Ovary (tissue), 3 donors: Measurements from ENCODE around the gene ADAMTS14.

Experiments used
- CTCF ChIP-seq, 3 donors: fragments of 450-650 bp in 2 of 3; fragments of 200-600 bp in 1 of 3; IDR thresholded peaks; one replicate each; pipeline versions ENCODE4 v1.5.1 to v1.8.0; 2016 to 2022; ENCODE audit warnings: antibody characterized with exemption in 3 of 3, mild to moderate bottlenecking in 1 of 3
- EP300 ChIP-seq: sonication (generic); formaldehyde crosslinking; IDR thresholded peaks from one replicate; pipeline ENCODE4 v1.6.1; 2017; ENCODE audit warnings: antibody characterized with exemption
- POLR2A ChIP-seq: fragments of 450-650 bp; IDR thresholded peaks from one replicate; pipeline ENCODE4 v1.6.1; 2017; ENCODE audit warnings: antibody characterized with exemption, mild to moderate bottlenecking, moderate library complexity
- donor health status: DM: no; HTN: no; CAD: no.

DNA sequence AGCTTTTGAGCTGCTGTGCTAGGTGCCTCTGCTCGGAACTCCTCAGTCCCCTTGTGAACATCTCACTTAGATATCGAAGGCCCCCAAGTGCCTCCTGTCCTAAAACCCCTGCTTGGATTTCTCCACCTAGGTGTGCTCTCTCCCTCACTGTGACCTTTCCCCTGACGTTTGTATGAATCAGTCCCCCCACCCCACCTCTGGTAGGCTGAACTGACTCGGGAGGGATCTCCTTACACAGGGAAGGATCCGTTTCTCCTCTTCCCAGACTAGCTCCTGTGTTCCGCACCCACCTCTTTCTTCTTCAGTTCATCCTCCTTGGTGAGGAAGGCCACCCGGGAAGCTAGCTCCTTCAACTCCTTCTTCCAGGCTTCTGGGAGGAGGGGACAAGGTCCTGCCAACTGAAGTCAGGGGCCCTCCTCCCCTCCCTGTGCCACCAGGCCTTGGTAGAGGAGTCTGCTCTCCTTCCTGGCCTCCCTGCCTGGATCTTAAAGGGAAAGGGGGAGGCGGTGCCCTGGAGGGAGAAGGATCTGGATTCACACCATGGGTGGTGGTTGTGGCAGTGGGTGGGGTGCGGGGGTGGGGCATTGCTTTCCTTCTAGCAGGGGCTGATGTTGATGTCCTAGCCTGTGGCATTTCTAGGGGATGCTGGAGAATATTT, 106.1 kb downstream of the ADAMTS14 start:
- no peak for TF ChIP-seq CTCF (IDR thresholded peaks at IDR 0.05)
- no peak for TF ChIP-seq POLR2A
- TF ChIP-seq EP300: no peak
